COR-L47 (cell line): ENCODE data around the gene KIAA1614.

Source experiments
- DNase-seq: peaks from one replicate; lab custom pipeline; 2025; lab: John Stamatoyannopoulos, UW

KIAA1614 gene, protein sequence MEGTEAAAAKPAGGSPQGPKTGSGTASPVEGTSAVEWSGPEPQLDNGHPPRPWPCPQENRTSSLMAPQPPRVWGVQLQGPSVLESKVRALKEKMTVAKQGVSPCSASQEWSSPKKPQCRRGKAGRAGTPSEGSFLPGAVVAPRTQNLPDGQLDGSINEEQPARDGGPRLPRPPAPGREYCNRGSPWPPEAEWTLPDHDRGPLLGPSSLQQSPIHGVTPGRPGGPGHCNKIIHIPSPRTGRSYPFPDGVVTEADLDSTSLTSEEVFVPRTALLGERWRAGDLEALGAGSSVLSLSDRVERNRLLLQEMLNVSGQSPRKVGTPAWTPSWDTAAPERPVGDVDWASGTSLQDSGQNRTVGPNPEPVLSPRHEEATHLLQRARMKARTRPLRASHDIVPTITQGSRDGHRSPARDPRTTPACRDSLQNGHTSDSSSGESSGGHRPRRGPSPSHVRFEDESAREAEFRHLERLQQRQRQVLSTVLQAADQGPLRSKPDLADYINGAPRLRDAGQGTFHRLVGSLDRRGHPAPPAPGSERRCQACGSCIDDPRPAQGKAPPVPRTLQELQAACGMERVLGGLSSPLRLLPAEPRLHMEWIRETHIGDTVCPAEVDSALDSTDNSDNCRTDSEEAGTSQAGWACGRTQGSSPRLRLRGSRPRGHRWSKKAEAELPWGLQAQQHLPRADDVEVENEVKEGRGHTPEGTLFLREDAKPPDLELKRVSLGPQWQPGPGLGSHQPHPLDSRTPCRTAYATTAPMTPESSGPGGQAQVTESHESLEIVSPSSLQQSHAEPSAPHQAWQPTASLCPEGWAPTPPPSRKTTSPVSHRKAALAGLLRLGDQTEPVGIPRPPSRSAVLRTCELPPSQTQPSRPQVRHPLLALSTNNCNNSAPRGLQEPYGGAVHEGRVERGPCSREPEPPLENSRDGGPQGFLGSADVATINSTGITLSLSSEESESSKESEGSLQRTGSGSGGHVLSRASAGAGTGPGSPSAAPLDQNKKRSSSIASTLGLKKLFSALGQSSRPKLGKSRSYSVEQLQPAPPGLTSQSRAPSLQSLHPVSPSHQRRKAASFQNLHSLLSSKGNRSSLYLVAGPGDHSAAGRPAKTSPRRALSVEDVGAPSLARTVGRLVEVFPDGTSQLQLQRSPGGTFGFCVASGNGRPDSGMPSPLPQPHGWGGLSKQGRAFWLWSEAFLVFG

GRCh38 chr1:180912801-180913565, at the start of gene KIAA1614:
KIAA1614 (plus strand) TSS chr1:180912897; CDS start chr1:180913244, 347 bp downstream.
- no peak for DNase-seq

- DNase-seq: peak; percentile 35
These were observed 49.4 kb upstream of the KIAA1614 start for GRCh38 chr1:180863158-180863775.

- DNase-seq: peak; percentile 63
These were observed 30.7 kb upstream of the KIAA1614 start for GRCh38 chr1:180881806-180882509.

- DNase-seq: no peak
These were observed 28.0 kb upstream of the KIAA1614 start for GRCh38 chr1:180884588-180885300.

DNA sequence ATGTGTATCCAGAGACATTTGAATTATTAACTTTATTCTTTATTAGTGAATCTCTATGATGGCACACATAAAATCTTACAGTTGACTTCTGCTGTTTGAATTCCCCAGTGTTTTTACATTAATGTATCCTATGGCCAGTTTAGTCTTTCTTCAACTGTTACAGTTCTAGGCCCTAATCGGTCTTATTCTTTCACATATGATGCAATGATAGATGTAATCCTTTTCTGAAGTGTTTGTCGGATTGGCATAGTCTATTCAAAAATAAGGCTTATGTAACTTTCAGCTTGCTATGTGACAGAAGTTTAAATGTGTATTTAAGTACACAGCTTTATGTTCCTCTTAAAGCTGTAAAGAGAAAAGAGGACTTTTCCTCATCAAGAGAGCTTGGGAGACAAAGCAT, 26.4 kb upstream of the KIAA1614 start:
- no peak for DNase-seq

DNA sequence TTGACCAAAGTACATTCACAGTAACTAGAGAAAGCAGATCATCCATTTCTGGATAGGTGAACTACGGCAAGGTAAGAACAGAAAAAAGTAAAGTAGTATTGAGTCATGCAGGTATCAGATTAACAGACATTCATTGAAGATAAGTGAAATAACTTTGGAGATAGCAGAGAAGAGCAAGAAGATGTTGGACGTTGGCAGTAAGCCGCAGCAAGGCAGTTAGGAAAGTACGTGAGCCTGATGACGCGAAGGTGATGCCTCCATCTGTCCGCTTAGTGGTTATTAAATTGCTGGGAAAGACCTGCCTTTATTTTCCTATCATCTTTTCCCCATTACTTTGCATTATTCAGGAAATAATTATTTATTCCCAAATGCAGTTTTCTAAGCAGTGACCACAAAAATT, 24.9 kb upstream of the KIAA1614 start:
- no peak for DNase-seq

GRCh38 chr1:180888870-180889269, 23.8 kb upstream of the KIAA1614 start:
- no peak for DNase-seq

- DNase-seq: no peak
These were observed 23.4 kb upstream of the KIAA1614 start for GRCh38 chr1:180889325-180889724.

- no peak for DNase-seq
These were observed 20.4 kb upstream of the KIAA1614 start for GRCh38 chr1:180892272-180892671.

DNA sequence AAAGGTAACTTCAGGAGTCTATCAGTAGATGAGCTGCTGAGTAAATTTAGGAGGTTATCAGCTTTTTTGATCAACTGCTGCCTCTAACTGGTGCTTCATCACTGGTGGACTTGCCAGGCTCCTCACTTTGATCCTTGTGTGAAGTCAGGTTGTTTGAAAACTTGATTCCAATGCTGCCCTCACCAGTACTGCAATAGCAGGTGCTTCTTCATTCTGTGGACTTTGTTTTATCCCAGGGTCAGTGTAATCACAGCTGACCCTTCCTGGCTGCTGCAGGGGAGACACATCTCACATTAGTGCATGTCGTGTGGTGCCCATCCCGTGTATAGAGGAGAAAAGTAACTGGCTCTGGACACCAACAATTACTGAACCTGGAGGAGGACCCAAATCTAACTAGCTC, 20.0 kb upstream of the KIAA1614 start:
- no peak for DNase-seq

GRCh38 chr1:180893614-180894013, 19.1 kb upstream of the KIAA1614 start:
- no peak for DNase-seq

- DNase-seq: no peak
These were observed 16.5 kb upstream of the KIAA1614 start for GRCh38 chr1:180896161-180896560.

DNA sequence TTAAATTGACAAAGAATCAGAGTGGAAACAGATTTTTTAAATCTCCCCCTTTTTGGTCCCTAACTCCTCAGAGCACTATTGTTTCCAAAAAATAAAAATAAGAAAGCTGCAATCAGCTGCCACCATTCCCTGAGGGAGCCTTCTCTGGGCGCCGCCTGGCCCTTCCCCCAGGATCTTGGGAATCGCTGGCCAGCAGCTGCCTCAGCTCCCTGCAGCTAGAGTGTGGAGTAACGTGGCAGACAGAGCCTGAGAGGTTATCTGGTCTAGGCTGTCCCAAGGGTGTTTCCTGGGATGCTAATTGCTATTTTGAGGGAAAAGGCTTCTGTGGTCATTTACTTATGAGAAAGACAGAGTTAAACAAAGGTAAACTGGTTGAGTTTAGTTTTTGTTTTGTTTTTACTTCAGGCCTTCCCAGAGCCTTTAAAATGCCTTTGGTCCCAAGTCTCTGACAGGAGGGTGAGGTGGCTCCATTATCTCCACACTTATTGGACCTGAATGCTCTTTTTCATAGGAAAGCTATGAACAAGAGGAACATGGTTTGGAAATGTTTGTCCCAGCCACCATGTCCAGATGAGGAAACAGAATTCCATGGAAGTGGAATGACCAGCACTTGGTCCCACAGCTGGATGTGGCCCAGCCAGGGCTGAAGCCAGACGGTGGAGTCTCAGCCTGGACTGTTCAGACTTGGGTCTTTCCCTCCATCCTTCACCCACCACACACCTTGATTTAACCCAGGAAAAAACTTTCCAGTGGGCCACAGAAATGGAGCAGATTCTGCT, 14.1 kb upstream of the KIAA1614 start:
- no peak for DNase-seq

DNA sequence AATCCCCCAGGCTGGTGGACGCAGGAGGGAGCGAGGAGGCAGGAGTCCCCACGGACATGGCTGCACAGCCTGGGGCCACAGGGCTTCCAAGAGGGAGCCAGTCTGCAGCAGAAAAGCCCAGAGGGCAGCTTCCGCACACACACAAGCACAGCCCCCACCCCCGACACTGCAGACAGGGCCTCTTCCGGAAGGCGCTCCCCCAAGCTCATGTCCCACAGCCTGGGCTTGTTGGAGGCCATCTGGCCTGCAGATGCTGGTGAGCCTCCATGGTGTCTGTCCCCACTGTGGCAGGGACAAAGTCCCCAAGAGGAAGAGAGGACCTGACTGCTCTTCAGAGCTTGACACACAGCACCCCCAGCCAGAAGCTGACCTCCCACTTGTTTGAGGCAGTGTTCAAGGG, 13.4 kb upstream of the KIAA1614 start:
- DNase-seq: no peak

DNA sequence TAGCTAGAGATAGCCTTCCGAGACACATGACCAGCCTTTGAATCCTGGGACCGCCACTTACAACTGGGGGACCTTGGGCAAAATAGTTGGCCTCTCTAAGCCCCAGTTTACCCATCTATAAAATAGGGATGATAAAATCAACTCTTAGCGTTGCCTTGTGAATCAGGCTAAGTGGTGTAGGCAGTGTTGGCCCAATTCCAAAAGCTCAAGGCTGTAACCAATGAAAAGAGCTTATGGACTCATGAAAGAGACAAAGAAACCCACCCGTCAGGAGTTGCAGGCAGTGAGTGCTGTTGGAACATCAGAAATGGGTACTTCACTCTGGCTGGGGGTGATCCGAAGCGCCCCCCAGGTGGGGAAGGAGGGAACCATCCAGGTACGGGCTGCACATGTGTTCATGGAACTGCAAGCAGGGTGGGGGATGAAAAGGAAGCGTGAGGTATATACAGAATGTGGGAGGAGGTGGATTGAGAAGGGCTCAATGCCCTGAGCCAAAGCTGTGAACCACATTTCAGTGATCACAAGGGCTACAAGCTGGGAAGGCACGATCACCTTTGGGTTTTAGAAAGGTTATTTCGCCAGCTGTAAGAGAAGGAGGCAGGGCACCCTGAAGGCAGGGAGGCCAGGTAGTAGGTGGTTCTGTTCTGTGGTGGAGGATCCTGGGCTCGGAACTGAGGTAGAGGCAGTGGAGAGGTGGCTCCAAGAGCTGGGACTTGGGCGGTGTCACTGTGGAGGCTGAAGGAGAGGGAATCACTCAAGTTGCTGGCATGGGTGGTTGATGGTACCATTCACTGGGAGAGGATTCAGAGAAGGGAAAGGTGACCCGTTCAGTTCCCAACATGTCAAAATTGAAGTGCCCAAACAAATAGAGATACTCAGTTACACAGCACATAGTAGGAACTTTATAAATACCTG, 11.4 kb upstream of the KIAA1614 start:
- DNase-seq: no peak

DNA sequence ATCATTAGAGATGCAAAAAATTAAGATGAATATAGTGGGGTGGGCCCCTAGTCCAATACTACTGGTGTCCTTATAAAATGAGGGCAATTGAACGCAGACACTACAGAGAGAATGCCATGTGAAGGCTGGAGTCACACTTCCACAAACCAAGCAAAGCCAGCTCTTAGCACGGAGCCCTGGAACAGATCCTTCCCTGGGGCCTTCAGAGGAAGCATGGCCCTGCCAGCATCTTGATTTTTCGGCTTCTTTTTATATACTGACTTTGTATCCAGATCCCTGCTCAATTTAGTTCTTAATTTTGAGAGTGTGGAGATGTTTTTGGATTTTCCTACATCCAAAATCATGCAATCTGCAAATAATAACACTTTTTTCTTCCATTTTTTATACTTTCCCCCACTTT, 10.2 kb upstream of the KIAA1614 start:
- no peak for DNase-seq

DNA sequence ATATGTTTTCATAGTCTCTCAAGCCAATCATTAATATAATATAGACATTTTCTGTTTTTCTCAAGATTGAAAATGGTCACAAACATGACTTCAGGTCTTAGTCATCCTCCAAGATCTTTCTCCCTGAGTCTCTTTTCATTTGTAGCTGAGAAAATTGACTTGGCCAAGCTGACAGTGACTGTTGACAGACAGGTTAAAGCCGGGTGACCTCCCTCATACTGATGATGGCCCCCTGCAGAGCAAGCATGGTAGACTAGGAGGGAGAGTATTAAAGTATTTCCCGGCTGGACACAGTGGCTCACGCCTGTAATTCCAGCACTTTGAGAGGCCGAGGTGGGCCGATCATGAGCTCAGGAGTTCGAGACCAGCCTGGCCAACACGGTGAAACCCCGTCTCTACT, 6.8 kb upstream of the KIAA1614 start:
- DNase-seq: no peak

GRCh38 chr1:180906511-180906910, 6.2 kb upstream of the KIAA1614 start:
- no peak for DNase-seq
